Activated CD8-positive, alpha-beta T cell treated with anti-CD3 and anti-CD28 coated beads for 36 hours (primary cell): ENCODE measurements around the gene ZNF574. TPM values are rescaled to one million over a fixed set of nuclear protein-coding genes. Genes with fewer than 3 reads are reported as not detected.

Experiments
- ATAC-seq: fragments of 200-7000 bp; cut with Tn5 transposase; one replicate; pipeline ENCODE4 v1.10.0; 2021; ENCODE audit warnings: mild to moderate bottlenecking, moderate library complexity
- CTCF ChIA-PET: fragments of 350-600 bp; sonication (Branson Sonifier 250); formaldehyde crosslinking; loops from one replicate; lab custom pipeline; 2021; ENCODE audit warnings: antibody characterized with exemption; lab: Charles Lee
- POLR2A ChIA-PET: fragments of 350-600 bp; sonication (Branson Sonifier 250); formaldehyde crosslinking; loops from one replicate; lab custom pipeline; 2021; ENCODE audit warnings: antibody characterized with exemption; lab: Charles Lee
- DNase-seq: peaks from one replicate; pipeline ENCODE4 v3.0.0-alpha.2; 2020
- H3K27ac Mint-ChIP-seq: one replicate; pipeline ENCODE4 v1.8.0; 2021; ENCODE audit warnings: mild to moderate bottlenecking, mixed read lengths
- H3K27me3 Mint-ChIP-seq: one replicate; pipeline ENCODE4 v1.8.0; 2021; ENCODE audit warnings: mixed read lengths
- H3K36me3 Mint-ChIP-seq: one replicate; pipeline ENCODE4 v1.8.0; 2021; ENCODE audit warnings: low read depth, mixed read lengths
- H3K4me1 Mint-ChIP-seq: one replicate; pipeline ENCODE4 v1.8.0; 2021; ENCODE audit warnings: low read depth, mixed read lengths
- H3K4me3 Mint-ChIP-seq: one replicate; pipeline ENCODE4 v1.8.0; 2021; ENCODE audit warnings: mild to moderate bottlenecking, moderate library complexity, mixed read lengths
- H3K9me3 Mint-ChIP-seq: one replicate; pipeline ENCODE4 v1.8.0; 2021; ENCODE audit warnings: mixed read lengths
- intact Hi-C: fragments of 100-400 bp; cut with micrococcal nuclease; formaldehyde crosslinking; loops from one replicate; pipeline ENCODE4 v1.10.0; 2022
- total RNA-seq, 2 experiments: library from RNA; stranded (reverse); gene quantifications; one replicate each; pipeline ENCODE4 v1.2.3, GENCODE V29; 2021
- TF ChIP-seq, protein P1 (sequence below): fragments of 200-600 bp; IDR thresholded peaks from one replicate; pipeline ENCODE4 v1.8.0; 2022; ENCODE audit warnings: antibody characterized with exemption, mild to moderate bottlenecking

ZNF574 gene
- total RNA-seq, 2 experiments from 2014 or later, result 12.4 to 12.8 TPM

DNA sequence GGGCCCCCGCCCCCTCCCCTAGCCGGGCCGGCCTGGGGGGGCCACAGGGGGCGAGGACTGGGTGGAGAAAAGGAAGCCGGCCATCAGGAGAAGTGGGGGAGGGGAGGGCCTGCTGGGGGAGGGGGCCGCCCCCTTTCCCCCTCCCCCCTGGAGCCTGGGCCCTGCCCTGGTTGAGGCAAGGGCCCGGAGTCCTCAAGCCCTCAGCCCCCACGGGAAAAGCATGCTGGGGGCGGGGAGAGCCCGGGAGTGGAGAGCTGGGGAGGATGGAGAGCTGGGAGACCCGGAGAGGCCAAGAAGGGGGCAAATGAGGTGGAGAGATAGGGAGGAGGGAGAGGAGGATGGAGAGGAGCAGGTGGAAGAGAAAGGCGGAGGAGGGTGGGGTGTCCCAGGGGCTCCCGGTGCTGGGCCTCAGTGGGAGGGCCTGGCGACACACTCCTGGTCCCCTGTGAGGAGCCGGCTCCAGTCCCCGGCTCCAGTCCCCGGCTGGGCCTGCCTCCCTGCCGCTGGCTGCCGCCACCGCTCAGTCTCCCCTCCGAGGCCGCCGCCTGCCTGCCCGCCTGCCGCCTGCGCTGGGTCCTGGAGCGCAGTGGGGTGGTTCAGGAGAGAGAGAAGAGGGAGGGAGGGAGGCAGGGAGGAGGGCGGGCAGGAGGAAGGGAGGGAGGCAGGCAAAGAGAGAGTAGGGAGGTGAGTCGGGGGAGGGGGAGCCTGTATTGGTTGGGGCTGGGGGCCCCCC lies 6.2 kb upstream of the ZNF574 start, which contains the start of gene GRIK5:
GRIK5 (minus strand) TSS at position 588 of the 733 bp plus-strand sequence. CDS start 4,436 bp downstream, outside the sequence.
- Mint-ChIP-seq H3K36me3 (peaks cover 2% of the 10 kb centered on the region), H3K27ac (no peak within 1 kb of the TSS), H3K4me1 (peaks cover 3% of the 10 kb centered on the region), H3K4me3 (no peak within 1 kb of the TSS), H3K27me3 (peaks cover 6% of the 10 kb centered on the region), H3K9me3 (no peaks in the 10 kb centered on the region)
- no peak for ATAC-seq
- TF ChIP-seq, protein P1, sequence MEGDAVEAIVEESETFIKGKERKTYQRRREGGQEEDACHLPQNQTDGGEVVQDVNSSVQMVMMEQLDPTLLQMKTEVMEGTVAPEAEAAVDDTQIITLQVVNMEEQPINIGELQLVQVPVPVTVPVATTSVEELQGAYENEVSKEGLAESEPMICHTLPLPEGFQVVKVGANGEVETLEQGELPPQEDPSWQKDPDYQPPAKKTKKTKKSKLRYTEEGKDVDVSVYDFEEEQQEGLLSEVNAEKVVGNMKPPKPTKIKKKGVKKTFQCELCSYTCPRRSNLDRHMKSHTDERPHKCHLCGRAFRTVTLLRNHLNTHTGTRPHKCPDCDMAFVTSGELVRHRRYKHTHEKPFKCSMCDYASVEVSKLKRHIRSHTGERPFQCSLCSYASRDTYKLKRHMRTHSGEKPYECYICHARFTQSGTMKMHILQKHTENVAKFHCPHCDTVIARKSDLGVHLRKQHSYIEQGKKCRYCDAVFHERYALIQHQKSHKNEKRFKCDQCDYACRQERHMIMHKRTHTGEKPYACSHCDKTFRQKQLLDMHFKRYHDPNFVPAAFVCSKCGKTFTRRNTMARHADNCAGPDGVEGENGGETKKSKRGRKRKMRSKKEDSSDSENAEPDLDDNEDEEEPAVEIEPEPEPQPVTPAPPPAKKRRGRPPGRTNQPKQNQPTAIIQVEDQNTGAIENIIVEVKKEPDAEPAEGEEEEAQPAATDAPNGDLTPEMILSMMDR, result no peak
- POLR2A ChIA-PET, result no interaction called here
- CTCF ChIA-PET, result no interaction called here
- intact Hi-C loops, result no loop called here
- no peak for DNase-seq

DNA sequence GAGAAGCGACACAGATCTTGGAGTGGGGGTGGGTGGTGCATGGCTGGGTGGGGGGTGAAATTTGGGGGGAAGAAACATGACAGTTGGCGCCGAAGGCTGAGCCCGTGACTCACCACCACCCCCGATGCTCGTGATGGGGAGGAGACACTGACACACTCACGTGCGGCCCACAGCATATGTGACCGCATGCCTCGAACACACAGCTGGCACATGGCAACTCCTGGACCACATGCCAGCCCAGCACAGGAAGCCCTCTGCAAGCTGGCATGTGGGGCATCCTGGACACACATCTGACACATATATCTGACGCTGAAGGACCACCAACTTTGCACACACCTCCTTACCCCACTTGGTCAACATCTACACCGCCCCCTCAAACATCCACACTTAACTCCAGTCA lies 4.7 kb upstream of the ZNF574 start:
- no peaks in the 10 kb centered on the region for H3K9me3 Mint-ChIP-seq
- intact Hi-C loops, result no loop called here

DNA sequence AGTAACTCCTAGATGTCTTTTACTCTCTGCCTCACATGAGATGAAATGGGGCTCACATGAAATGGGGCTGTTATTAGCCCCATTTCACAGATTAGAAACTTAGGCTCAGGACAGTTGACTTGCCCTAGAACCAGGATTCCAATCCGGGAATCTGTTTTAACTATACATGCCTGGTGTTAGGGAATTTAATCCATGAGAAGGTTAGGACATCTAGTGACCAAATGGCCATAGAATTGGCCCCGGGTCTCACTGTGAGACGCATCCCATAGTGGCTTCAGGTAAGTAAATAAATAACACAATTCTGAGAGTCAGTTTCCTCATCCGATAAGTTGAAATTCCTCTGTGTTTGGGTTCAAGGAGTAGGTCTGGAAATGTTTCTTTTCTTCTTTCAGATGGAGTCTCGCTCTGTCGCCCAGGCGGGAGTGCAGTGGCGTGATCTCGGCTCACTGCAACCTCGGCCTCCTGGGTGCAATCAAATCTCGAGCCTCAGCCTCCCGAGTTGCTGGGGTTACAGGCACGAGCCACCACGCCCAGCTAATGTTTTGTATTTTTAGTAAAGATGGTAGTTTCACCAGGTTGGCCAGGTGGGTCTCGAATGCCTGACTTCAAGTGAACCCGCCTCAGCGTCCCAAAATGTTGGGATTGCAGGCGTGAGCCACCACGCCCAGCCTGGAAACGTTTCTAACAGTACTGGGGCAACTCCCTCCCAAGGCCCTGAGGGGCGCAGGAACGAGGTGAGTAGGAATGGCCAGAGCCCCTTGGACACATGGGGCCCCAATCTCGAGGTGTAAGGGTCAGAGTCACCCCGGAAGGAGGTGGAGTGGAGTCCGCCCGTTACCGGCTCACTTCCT lies 1.2 kb upstream of the ZNF574 start:
- Mint-ChIP-seq H3K9me3 (no peaks in the 10 kb centered on the region), H3K27ac (peak overlapping the region; percentile 100), H3K27me3 (peaks cover 3% of the 10 kb centered on the region), H3K36me3 (peaks cover 22% of the 10 kb centered on the region), H3K4me3 (peak overlapping the region; percentile 98), H3K4me1 (peaks cover 25% of the 10 kb centered on the region)
- DNase-seq (peak; percentile 25), ATAC-seq (no peak)
- ChIA-PET POLR2A (interaction anchor here (1.1 kb wide), 1 partner anchor 9 kb away, joined by 3 read pairs; no protein-coding TSS in a partner anchor), CTCF (no interaction called here)
- intact Hi-C loops, result no loop called here
- TF ChIP-seq, protein P1, result no peak

More for the DNA sequence above, 4.7 kb upstream of the ZNF574 start:
- Mint-ChIP-seq H3K4me1 (peaks cover 3% of the 10 kb centered on the region), H3K27ac (no peak overlapping the region), H3K36me3 (peaks cover 8% of the 10 kb centered on the region), H3K4me3 (no peak overlapping the region), H3K27me3 (peaks cover 4% of the 10 kb centered on the region)
- POLR2A ChIA-PET, result no interaction called here
- CTCF ChIA-PET, result interaction anchor here (0.6 to 1.4 kb wide), 2 partner anchors 31 to 36 kb away, joined by 3 to 4 read pairs; no protein-coding TSS in a partner anchor
- DNase-seq (no peak), ATAC-seq (no peak)
- TF ChIP-seq, protein P1, result no peak

DNA sequence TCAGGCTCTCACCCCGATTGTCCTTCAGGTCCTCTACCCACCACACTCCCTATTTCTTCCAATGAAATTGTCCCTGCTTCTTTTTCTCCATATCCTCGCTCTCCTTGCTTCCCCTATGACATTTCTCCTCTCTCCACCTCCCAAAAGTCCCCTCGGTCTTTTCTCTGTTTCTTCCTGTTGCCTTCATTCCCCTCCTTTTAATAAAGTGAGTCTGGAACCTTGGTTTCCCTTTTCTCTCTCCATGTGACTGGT lies 676 bp upstream of the ZNF574 start:
- ChIA-PET CTCF (no interaction called here), POLR2A (interaction anchor here (1.1 kb wide), 1 partner anchor 10 kb away, joined by 3 read pairs; no protein-coding TSS in a partner anchor)
- DNase-seq (no peak), ATAC-seq (no peak)
- TF ChIP-seq, protein P1, result no peak
- H3K36me3 Mint-ChIP-seq, result peaks cover 25% of the 10 kb centered on the region
- no peaks in the 10 kb centered on the region for H3K9me3 Mint-ChIP-seq
- H3K27ac Mint-ChIP-seq, result peak overlapping the region; percentile 100
- H3K27me3 Mint-ChIP-seq, result peaks cover 1% of the 10 kb centered on the region
- intact Hi-C loops, result no loop called here
- peak overlapping the region; percentile 98 for H3K4me3 Mint-ChIP-seq
- peaks cover 25% of the 10 kb centered on the region for H3K4me1 Mint-ChIP-seq
